ENCODE results near the gene HMOX2. TPM values are rescaled to one million over a fixed set of nuclear protein-coding genes. Genes with fewer than 3 reads are reported as not detected.

HMOX2 gene
- total RNA-seq, 1 experiment from 2014 or later = 42.6 TPM

DNA sequence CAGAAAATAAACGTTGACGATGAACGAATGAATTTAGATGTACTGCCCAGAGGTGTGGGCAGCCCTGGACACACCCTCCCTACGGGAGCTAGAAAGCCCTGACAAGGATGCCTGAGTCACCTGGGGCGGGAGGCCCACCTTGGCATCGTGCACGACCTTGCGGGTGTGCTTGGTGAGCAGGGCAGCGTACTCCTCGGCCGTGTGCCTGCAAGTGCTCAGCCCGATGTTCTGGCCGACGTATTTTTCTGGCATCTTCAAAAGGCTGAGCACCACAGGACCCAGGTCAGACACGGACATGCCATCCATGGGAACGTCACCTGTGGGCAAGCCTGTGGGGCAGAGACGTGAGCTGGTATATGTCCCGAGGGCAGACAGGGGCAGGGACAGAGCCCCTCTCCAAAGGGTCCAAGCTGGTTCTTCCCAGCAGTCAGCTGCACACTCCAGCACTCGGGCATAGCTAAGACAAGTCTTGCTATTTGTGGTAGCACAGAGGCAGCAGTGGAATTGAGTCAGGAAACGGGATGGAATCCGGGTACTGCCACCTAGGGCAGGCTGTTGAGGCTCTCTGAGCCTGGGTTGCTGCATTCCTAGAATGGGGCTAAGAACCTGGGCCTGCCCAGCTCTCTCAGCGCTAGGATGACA lies 12.6 kb upstream of the HMOX2 start (continued):
- TF ChIP-seq, protein P1, sequence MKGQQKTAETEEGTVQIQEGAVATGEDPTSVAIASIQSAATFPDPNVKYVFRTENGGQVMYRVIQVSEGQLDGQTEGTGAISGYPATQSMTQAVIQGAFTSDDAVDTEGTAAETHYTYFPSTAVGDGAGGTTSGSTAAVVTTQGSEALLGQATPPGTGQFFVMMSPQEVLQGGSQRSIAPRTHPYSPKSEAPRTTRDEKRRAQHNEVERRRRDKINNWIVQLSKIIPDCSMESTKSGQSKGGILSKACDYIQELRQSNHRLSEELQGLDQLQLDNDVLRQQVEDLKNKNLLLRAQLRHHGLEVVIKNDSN (CRISPR knock-in tag; IDR thresholded peaks at IDR 0.05) = no peak
- TF ChIP-seq, protein P2, sequence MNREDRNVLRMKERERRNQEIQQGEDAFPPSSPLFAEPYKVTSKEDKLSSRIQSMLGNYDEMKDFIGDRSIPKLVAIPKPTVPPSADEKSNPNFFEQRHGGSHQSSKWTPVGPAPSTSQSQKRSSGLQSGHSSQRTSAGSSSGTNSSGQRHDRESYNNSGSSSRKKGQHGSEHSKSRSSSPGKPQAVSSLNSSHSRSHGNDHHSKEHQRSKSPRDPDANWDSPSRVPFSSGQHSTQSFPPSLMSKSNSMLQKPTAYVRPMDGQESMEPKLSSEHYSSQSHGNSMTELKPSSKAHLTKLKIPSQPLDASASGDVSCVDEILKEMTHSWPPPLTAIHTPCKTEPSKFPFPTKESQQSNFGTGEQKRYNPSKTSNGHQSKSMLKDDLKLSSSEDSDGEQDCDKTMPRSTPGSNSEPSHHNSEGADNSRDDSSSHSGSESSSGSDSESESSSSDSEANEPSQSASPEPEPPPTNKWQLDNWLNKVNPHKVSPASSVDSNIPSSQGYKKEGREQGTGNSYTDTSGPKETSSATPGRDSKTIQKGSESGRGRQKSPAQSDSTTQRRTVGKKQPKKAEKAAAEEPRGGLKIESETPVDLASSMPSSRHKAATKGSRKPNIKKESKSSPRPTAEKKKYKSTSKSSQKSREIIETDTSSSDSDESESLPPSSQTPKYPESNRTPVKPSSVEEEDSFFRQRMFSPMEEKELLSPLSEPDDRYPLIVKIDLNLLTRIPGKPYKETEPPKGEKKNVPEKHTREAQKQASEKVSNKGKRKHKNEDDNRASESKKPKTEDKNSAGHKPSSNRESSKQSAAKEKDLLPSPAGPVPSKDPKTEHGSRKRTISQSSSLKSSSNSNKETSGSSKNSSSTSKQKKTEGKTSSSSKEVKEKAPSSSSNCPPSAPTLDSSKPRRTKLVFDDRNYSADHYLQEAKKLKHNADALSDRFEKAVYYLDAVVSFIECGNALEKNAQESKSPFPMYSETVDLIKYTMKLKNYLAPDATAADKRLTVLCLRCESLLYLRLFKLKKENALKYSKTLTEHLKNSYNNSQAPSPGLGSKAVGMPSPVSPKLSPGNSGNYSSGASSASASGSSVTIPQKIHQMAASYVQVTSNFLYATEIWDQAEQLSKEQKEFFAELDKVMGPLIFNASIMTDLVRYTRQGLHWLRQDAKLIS (CRISPR knock-in tag; IDR thresholded peaks at IDR 0.05; ENCODE audit: borderline replicate concordance) = no peak
- TF ChIP-seq NR2C2 (CRISPR knock-in tag; IDR thresholded peaks at IDR 0.05) = no peak
- TF ChIP-seq, protein P3, sequence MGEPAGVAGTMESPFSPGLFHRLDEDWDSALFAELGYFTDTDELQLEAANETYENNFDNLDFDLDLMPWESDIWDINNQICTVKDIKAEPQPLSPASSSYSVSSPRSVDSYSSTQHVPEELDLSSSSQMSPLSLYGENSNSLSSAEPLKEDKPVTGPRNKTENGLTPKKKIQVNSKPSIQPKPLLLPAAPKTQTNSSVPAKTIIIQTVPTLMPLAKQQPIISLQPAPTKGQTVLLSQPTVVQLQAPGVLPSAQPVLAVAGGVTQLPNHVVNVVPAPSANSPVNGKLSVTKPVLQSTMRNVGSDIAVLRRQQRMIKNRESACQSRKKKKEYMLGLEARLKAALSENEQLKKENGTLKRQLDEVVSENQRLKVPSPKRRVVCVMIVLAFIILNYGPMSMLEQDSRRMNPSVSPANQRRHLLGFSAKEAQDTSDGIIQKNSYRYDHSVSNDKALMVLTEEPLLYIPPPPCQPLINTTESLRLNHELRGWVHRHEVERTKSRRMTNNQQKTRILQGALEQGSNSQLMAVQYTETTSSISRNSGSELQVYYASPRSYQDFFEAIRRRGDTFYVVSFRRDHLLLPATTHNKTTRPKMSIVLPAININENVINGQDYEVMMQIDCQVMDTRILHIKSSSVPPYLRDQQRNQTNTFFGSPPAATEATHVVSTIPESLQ (CRISPR knock-in tag; IDR thresholded peaks at IDR 0.05) = no peak

DNA sequence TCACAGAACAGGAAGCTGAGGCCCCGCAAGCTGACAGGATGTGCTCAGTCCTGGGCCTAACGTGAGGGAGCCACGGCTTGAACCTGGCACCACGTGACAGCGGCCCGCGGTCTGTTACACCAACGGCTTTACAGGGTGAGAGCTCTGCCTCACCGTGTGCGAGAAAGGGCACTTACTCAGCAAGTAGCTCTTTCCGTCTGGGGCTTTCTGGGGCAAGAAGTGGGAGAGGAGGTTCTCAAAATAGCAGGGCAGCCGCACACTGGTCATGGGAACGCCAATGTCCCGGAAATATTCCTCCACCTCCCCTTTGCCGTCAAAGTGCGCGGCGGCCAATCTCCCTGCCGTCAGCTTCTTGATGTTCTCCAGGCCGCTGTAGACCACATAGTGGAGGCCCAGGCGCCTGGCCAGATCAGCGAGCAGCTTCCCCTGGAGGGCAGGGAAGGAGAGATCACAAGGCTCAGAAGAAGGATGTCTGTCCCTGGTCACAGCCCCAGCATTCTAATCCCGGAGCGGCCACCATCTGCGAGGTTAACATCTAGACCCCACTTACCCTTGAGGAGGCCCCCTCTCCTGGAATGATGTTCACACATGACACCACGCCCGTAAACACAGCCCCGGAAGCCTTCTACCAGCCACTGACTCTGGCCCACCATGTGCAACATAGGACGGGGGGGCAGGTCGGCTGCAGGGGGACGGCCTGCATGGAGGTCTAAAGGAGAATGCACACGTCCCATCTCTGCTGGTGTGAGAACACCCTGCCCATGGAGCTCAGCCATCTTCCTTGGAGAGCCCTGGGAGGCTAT lies 10.0 kb upstream of the HMOX2 start:
- ChIA-PET CTCF (no interaction called here), POLR2A (no interaction called here)
- no peak overlapping the region for H3K27ac Mint-ChIP-seq
- H3K4me1 Mint-ChIP-seq = peaks cover 1% of the 10 kb centered on the region; the same call in 1 of the 2 replicates
- H3K27me3 Mint-ChIP-seq (ENCODE audit: low read depth) = no peaks in the 10 kb centered on the region
- H3K36me3 Mint-ChIP-seq = peaks cover 41% of the 10 kb centered on the region
- DNase-seq (ENCODE audit: low spot score) = no peak
- H3K9me3 Mint-ChIP-seq = no peaks in the 10 kb centered on the region
- ATAC-seq = no peak
- no peak overlapping the region for H3K4me3 Mint-ChIP-seq
- TF ChIP-seq, protein P4, sequence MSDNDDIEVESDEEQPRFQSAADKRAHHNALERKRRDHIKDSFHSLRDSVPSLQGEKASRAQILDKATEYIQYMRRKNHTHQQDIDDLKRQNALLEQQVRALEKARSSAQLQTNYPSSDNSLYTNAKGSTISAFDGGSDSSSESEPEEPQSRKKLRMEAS (CRISPR knock-in tag; IDR thresholded peaks at IDR 0.05) = no peak
- TF ChIP-seq, protein P5, sequence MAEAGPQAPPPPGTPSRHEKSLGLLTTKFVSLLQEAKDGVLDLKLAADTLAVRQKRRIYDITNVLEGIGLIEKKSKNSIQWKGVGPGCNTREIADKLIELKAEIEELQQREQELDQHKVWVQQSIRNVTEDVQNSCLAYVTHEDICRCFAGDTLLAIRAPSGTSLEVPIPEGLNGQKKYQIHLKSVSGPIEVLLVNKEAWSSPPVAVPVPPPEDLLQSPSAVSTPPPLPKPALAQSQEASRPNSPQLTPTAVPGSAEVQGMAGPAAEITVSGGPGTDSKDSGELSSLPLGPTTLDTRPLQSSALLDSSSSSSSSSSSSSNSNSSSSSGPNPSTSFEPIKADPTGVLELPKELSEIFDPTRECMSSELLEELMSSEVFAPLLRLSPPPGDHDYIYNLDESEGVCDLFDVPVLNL (CRISPR knock-in tag; IDR thresholded peaks at IDR 0.05; ENCODE audit: borderline replicate concordance, low read depth) = no peak
- TF ChIP-seq OVOL2 (CRISPR knock-in tag; IDR thresholded peaks at IDR 0.05; ENCODE audit: borderline replicate concordance) (no peak), ZNF416 (CRISPR knock-in tag; IDR thresholded peaks at IDR 0.05) (no peak), ZNF232 (CRISPR knock-in tag; IDR thresholded peaks at IDR 0.05) (no peak)
- TF ChIP-seq, protein P6, sequence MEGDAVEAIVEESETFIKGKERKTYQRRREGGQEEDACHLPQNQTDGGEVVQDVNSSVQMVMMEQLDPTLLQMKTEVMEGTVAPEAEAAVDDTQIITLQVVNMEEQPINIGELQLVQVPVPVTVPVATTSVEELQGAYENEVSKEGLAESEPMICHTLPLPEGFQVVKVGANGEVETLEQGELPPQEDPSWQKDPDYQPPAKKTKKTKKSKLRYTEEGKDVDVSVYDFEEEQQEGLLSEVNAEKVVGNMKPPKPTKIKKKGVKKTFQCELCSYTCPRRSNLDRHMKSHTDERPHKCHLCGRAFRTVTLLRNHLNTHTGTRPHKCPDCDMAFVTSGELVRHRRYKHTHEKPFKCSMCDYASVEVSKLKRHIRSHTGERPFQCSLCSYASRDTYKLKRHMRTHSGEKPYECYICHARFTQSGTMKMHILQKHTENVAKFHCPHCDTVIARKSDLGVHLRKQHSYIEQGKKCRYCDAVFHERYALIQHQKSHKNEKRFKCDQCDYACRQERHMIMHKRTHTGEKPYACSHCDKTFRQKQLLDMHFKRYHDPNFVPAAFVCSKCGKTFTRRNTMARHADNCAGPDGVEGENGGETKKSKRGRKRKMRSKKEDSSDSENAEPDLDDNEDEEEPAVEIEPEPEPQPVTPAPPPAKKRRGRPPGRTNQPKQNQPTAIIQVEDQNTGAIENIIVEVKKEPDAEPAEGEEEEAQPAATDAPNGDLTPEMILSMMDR (IDR thresholded peaks at IDR 0.05) = no peak

DNA sequence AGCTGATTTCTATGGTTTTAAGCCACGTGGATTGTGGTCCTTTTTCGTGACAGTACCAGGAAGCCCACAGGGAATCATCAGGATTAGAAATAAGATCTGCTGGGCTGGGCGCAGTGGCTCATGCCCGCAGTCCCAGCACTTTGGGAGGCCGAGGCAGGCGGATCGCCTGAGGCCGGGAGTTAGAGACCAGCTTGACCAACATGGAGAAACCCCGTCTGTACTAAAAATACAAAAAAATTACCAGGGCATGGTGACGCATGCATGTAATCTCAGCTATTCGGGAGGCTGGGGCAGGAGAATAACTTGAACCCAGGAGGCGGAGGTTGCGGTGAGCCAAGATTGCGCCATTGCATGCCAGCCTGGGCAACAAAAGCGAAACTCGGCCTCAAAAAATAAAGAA lies 8.3 kb upstream of the HMOX2 start:
- no peak for DNase-seq (ENCODE audit: low spot score)
- no peak for TF ChIP-seq ZNF671 (CRISPR knock-in tag; IDR thresholded peaks at IDR 0.05)
- H3K27ac Mint-ChIP-seq = no peak overlapping the region
- H3K4me1 Mint-ChIP-seq = peaks cover under 1% of the 10 kb centered on the region
- H3K27me3 Mint-ChIP-seq (ENCODE audit: low read depth) = no peaks in the 10 kb centered on the region
- CTCF ChIA-PET = interaction anchor here (0.6 to 1.0 kb wide), 2 partner anchors 8 to 82 kb away, joined by 3 read pairs; partner anchors contain the start of gene HMOX2
- H3K4me3 Mint-ChIP-seq = no peak overlapping the region
- no peaks in the 10 kb centered on the region for H3K9me3 Mint-ChIP-seq
- peaks cover 41% of the 10 kb centered on the region for H3K36me3 Mint-ChIP-seq
- no peak for ATAC-seq
- POLR2A ChIA-PET = no interaction called here

Data from WTC11 (cell line).